ENCODE data around the gene CDKN2A.

- TF ChIP-seq CTCF (IDR thresholded peaks at IDR 0.05; ENCODE audit: insufficient read depth, low read length, poor library complexity, severe bottlenecking) (no peak), EZH2phosphoT487 (conservative IDR thresholded peaks at IDR 0.05; ENCODE audit: low read length) (no peak)
These were observed 23.2 kb downstream of the CDKN2A start for GRCh38 chr9:21970800-21971640.
